ENCODE measurements around the gene SLC22A17. TPM values are rescaled to one million over a fixed set of nuclear protein-coding genes. Genes with fewer than 3 reads are reported as not detected.

Gene SLC22A17
- total RNA-seq, 1 experiment from 2014 or later, result 42.3 TPM

DNA sequence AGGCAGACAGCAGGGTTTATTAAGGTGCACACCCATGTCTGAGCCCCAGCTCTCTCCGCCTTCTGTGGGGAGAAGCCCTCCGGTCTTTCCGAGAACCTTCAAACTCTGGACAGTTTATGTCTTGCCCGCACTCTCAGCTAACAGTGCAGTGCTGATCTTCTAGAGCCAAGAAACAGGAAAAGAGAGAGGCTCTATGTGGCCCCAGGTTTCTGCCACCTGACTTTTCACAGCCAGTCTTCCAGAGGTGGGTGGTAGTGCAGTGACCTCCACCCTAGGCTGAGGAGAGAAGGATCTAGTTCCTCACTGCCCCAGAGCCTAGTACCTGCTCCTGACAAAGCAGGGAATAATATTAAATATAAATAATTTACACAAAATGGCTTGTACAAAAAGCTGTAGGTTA lies 4.0 kb upstream of the SLC22A17 start:
- TF ChIP-seq, protein P1, sequence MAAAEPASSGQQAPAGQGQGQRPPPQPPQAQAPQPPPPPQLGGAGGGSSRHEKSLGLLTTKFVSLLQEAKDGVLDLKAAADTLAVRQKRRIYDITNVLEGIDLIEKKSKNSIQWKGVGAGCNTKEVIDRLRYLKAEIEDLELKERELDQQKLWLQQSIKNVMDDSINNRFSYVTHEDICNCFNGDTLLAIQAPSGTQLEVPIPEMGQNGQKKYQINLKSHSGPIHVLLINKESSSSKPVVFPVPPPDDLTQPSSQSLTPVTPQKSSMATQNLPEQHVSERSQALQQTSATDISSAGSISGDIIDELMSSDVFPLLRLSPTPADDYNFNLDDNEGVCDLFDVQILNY (CRISPR knock-in tag; IDR thresholded peaks at IDR 0.05), result no peak
- TF ChIP-seq NR3C1 (CRISPR knock-in tag; conservative IDR thresholded peaks at IDR 0.05; ENCODE audit: low read depth), result no peak
- no peak for TF ChIP-seq ZBTB21 (CRISPR knock-in tag; IDR thresholded peaks at IDR 0.05; ENCODE audit: borderline replicate concordance)
- TF ChIP-seq ATF1 (CRISPR knock-in tag; IDR thresholded peaks at IDR 0.05), result no peak
- TF ChIP-seq ELF4 (CRISPR knock-in tag; IDR thresholded peaks at IDR 0.05; ENCODE audit: low read depth), result no peak
- TF ChIP-seq CBFB (CRISPR knock-in tag; IDR thresholded peaks at IDR 0.05; ENCODE audit: low read depth), result no peak
- no peak for TF ChIP-seq CREB1 (CRISPR knock-in tag; IDR thresholded peaks at IDR 0.05)
- TF ChIP-seq, protein P2, sequence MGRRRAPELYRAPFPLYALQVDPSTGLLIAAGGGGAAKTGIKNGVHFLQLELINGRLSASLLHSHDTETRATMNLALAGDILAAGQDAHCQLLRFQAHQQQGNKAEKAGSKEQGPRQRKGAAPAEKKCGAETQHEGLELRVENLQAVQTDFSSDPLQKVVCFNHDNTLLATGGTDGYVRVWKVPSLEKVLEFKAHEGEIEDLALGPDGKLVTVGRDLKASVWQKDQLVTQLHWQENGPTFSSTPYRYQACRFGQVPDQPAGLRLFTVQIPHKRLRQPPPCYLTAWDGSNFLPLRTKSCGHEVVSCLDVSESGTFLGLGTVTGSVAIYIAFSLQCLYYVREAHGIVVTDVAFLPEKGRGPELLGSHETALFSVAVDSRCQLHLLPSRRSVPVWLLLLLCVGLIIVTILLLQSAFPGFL (CRISPR knock-in tag; IDR thresholded peaks at IDR 0.05; ENCODE audit: borderline replicate concordance), result no peak
- TF ChIP-seq, protein P3, sequence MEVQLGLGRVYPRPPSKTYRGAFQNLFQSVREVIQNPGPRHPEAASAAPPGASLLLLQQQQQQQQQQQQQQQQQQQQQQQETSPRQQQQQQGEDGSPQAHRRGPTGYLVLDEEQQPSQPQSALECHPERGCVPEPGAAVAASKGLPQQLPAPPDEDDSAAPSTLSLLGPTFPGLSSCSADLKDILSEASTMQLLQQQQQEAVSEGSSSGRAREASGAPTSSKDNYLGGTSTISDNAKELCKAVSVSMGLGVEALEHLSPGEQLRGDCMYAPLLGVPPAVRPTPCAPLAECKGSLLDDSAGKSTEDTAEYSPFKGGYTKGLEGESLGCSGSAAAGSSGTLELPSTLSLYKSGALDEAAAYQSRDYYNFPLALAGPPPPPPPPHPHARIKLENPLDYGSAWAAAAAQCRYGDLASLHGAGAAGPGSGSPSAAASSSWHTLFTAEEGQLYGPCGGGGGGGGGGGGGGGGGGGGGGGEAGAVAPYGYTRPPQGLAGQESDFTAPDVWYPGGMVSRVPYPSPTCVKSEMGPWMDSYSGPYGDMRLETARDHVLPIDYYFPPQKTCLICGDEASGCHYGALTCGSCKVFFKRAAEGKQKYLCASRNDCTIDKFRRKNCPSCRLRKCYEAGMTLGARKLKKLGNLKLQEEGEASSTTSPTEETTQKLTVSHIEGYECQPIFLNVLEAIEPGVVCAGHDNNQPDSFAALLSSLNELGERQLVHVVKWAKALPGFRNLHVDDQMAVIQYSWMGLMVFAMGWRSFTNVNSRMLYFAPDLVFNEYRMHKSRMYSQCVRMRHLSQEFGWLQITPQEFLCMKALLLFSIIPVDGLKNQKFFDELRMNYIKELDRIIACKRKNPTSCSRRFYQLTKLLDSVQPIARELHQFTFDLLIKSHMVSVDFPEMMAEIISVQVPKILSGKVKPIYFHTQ (CRISPR knock-in tag; IDR thresholded peaks at IDR 0.05), result no peak
- TF ChIP-seq, protein P4, sequence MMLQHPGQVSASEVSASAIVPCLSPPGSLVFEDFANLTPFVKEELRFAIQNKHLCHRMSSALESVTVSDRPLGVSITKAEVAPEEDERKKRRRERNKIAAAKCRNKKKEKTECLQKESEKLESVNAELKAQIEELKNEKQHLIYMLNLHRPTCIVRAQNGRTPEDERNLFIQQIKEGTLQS (CRISPR knock-in tag; conservative IDR thresholded peaks at IDR 0.05), result no peak
- ChIA-PET CTCF (interaction anchor here (1.4 to 1.6 kb wide), 2 partner anchors 24 to 100 kb away, joined by 3 to 5 read pairs; no protein-coding TSS in a partner anchor), POLR2A (no interaction called here)
- no peak overlapping the region for H3K4me3 Mint-ChIP-seq
- H3K4me1 Mint-ChIP-seq, result peaks cover 8% of the 10 kb centered on the region
- no peak overlapping the region for H3K27ac Mint-ChIP-seq
- ATAC-seq, result no peak
- H3K36me3 Mint-ChIP-seq, result peaks cover 14% of the 10 kb centered on the region
- peaks cover 21% of the 10 kb centered on the region for H3K27me3 Mint-ChIP-seq (ENCODE audit: low read depth)
- no peaks in the 10 kb centered on the region for H3K9me3 Mint-ChIP-seq
- DNase-seq (ENCODE audit: low spot score), result no peak

DNA sequence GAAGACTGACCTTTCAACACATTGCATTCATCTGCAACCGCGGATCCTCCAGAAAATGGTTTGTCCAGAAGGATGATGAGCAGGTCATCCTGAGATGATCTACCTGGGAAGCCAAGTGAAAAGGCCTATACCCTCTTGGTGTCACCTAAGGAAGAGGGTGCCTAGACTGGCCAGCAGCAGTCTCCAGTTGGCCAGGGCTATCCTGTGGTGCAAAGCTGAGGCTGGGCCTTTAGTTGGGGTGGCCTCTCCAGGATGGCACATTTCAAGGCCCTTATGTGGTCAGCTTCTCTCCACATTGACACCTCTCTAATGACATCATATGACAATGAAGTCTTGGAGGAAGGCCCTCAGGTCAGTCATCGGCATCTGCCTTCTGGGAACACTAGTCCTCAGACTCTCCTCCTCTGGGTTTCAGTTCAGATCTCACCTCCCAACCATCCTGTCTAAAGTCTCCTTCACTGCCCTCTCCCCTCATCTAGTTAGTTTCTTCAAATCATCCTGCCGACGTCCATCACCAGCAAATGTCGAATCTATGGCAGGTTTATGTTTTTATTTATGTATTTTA lies 3.3 kb upstream of the SLC22A17 start:
- Mint-ChIP-seq H3K27me3 (ENCODE audit: low read depth) (peaks cover 29% of the 10 kb centered on the region), H3K9me3 (no peaks in the 10 kb centered on the region), H3K4me1 (peaks cover 12% of the 10 kb centered on the region), H3K4me3 (no peak overlapping the region), H3K36me3 (peaks cover 18% of the 10 kb centered on the region), H3K27ac (no peak overlapping the region)
- DNase-seq (ENCODE audit: low spot score) (no peak), ATAC-seq (no peak)
- CTCF ChIA-PET, result interaction anchor here (1.0 to 1.6 kb wide), 2 partner anchors 25 to 235 kb away, joined by 3 to 5 read pairs; no protein-coding TSS in a partner anchor
- POLR2A ChIA-PET, result no interaction called here
- no peak for TF ChIP-seq ZBTB21 (CRISPR knock-in tag; IDR thresholded peaks at IDR 0.05; ENCODE audit: borderline replicate concordance)
- no peak for TF ChIP-seq NFE2L1 (CRISPR knock-in tag; IDR thresholded peaks at IDR 0.05)
- no peak for TF ChIP-seq ELF4 (CRISPR knock-in tag; IDR thresholded peaks at IDR 0.05; ENCODE audit: low read depth)
- TF ChIP-seq, protein P5, sequence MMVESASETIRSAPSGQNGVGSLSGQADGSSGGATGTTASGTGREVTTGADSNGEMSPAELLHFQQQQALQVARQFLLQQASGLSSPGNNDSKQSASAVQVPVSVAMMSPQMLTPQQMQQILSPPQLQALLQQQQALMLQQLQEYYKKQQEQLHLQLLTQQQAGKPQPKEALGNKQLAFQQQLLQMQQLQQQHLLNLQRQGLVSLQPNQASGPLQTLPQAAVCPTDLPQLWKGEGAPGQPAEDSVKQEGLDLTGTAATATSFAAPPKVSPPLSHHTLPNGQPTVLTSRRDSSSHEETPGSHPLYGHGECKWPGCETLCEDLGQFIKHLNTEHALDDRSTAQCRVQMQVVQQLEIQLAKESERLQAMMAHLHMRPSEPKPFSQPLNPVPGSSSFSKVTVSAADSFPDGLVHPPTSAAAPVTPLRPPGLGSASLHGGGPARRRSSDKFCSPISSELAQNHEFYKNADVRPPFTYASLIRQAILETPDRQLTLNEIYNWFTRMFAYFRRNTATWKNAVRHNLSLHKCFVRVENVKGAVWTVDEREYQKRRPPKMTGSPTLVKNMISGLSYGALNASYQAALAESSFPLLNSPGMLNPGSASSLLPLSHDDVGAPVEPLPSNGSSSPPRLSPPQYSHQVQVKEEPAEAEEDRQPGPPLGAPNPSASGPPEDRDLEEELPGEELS (CRISPR knock-in tag; IDR thresholded peaks at IDR 0.05), result no peak
- no peak for TF ChIP-seq MXD4 (CRISPR knock-in tag; IDR thresholded peaks at IDR 0.05; ENCODE audit: borderline replicate concordance)
- TF ChIP-seq, protein P6, sequence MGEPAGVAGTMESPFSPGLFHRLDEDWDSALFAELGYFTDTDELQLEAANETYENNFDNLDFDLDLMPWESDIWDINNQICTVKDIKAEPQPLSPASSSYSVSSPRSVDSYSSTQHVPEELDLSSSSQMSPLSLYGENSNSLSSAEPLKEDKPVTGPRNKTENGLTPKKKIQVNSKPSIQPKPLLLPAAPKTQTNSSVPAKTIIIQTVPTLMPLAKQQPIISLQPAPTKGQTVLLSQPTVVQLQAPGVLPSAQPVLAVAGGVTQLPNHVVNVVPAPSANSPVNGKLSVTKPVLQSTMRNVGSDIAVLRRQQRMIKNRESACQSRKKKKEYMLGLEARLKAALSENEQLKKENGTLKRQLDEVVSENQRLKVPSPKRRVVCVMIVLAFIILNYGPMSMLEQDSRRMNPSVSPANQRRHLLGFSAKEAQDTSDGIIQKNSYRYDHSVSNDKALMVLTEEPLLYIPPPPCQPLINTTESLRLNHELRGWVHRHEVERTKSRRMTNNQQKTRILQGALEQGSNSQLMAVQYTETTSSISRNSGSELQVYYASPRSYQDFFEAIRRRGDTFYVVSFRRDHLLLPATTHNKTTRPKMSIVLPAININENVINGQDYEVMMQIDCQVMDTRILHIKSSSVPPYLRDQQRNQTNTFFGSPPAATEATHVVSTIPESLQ (CRISPR knock-in tag; IDR thresholded peaks at IDR 0.05), result no peak
- no peak for TF ChIP-seq NFATC4 (CRISPR knock-in tag; IDR thresholded peaks at IDR 0.05)
- TF ChIP-seq, protein P7, sequence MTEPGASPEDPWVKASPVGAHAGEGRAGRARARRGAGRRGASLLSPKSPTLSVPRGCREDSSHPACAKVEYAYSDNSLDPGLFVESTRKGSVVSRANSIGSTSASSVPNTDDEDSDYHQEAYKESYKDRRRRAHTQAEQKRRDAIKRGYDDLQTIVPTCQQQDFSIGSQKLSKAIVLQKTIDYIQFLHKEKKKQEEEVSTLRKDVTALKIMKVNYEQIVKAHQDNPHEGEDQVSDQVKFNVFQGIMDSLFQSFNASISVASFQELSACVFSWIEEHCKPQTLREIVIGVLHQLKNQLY (CRISPR knock-in tag; IDR thresholded peaks at IDR 0.05), result no peak
- TF ChIP-seq SP1 (CRISPR knock-in tag; conservative IDR thresholded peaks at IDR 0.05), result no peak
- no peak for TF ChIP-seq ZNF416 (CRISPR knock-in tag; IDR thresholded peaks at IDR 0.05)
- TF ChIP-seq FOXK1 (CRISPR knock-in tag; IDR thresholded peaks at IDR 0.05), result no peak
- no peak for TF ChIP-seq FOXP1 (CRISPR knock-in tag; IDR thresholded peaks at IDR 0.05; ENCODE audit: borderline replicate concordance)
- TF ChIP-seq GABPB1 (CRISPR knock-in tag; IDR thresholded peaks at IDR 0.05), result no peak
- TF ChIP-seq, protein P8, sequence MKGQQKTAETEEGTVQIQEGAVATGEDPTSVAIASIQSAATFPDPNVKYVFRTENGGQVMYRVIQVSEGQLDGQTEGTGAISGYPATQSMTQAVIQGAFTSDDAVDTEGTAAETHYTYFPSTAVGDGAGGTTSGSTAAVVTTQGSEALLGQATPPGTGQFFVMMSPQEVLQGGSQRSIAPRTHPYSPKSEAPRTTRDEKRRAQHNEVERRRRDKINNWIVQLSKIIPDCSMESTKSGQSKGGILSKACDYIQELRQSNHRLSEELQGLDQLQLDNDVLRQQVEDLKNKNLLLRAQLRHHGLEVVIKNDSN (CRISPR knock-in tag; IDR thresholded peaks at IDR 0.05), result no peak
- no peak for TF ChIP-seq ZNF219 (CRISPR knock-in tag; IDR thresholded peaks at IDR 0.05; ENCODE audit: borderline replicate concordance)
